NCI-H524 treated with DMSO at 0.1 percent for 48 hours (cell line): Measurements from ENCODE around the gene WIPF3.

Source experiments
- DNase-seq: peaks from one replicate; lab custom pipeline; 2025; lab: John Stamatoyannopoulos, UW

WIPF3 gene

GRCh38 chr7:29915481-29916215 is 109.3 kb downstream of the WIPF3 start:
- no peak for DNase-seq

DNA sequence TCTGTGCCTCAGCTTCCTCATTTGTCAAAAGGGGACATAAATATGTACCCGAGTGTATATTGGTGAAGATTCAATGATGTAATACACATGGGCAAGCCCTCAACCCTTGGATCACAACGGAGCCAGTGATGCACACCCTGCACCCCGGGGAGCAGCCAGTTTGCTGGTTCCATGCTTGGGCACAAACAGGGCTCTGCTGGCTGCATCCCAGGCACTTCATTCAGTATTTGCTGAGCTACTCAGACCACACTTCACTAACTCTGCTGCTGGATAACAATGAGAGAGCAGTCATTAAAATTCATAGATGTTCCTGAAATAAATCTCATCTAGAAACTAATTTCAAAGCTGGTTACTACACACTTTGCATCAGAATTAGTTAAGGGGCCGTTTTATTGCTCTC is 111.3 kb downstream of the WIPF3 start:
- DNase-seq: no peak

GRCh38 chr7:29918850-29919249 is 112.5 kb downstream of the WIPF3 start:
- DNase-seq: no peak

DNA sequence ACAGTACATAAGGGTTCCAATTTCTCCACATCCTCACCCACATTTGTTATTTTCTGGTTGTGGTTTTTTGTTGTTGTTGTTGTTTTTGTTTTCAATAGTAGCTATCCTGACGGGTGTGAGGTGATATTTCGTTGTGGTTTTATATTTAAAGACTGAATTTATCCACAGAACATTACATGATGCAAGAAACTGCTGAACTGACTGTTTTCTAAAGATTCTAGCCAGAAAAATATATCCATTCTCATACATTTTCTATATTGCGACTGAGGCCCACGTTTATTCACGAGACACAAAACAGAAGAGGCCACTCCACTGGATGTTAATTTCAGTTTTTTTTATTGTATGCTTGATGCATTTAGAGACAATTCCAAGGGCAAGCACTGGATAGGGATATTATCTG is 113.5 kb downstream of the WIPF3 start:
- DNase-seq: no peak

- DNase-seq: no peak
Observed at GRCh38 chr7:29920491-29920890, 114.2 kb downstream of the WIPF3 start.

DNA sequence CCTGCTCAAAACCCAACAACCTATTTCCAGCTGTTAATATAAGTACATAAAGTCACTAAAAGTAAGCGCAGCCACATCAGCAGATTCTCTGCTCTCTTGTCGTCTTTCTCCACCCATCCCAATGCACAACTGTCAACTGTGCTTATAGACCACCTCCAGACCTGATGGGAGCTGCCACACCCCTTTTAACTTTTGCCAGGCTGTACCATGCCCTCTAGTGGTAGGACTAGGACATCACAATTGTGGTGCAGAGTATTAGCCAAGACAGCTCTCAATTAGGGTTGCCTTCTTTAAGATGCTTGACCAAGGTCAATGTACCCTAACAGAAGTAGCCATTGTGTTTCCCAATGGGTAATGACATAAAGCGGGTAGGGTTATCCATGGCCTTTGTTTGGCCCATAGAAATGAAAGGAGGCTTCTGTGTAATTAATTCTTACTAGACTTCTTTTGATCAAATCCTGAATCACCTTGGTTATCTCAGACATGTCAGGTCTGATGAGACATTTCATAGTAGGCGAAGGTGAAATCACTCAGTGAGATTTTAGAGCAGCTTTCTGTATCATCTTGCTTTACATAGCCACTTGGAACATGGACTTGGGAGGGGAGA is 115.2 kb downstream of the WIPF3 start:
- DNase-seq: peak; percentile 1

- DNase-seq: no peak
Observed at GRCh38 chr7:29922921-29923700, 116.8 kb downstream of the WIPF3 start.

DNA sequence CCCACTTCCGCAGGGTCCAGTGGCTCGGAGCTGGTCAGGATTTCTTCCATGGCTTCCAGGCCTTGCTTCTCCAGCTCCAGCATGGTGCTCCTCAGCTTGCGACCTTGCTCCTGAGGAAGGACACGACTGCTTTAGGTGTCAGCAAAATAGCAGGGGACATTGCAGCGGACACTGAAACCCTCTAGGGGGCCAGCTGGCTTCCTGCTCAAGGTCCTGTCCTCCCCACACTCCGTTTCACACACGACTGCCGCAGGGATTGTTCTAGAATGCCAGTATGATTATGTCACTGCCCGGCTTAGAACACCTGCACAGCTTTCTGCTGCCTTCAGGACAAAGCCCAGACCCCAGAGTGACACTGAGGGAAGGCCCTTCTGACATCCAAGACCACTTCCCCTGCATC is 117.7 kb downstream of the WIPF3 start:
- no peak for DNase-seq

DNA sequence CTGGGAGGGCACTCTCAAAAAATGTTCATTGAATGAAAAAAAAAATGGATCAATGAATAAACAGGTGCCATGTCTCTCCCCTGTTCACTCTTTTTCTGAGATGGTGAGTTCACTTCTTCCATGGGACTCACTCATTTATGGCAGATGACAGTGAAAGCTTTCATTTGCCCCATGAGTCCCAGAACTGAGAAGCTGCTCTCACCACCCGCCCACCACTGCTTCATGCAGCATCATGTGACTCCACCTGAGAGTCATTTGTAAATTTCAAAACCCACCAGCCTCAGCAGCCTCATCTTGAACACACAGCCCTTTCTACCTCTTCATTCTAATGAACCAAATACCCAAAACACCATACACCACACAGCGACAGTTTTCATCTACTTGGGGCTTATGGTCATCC is 118.4 kb downstream of the WIPF3 start:
- no peak for DNase-seq

GRCh38 chr7:29926216-29926615 is 119.9 kb downstream of the WIPF3 start:
- DNase-seq: no peak

DNA sequence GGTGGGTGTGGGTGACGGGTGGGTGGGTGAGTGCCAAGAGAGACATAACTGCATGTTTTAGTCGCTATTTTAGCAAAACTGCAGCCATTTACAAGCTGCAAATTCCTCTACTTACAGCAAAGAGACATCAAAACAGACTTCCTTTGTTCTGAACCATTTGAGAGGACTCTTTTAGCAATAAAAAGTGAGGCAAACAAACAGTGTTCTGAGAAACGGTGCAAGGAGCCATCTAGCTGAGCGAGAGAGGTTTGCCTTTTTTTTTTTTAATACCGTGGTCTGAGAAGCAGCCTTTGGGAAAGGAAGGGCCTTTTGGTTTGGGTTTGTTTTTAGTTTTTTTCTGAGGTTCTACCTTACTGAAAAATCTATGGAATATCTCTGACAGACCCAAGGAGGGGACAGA is 120.4 kb downstream of the WIPF3 start:
- no peak for DNase-seq

DNA sequence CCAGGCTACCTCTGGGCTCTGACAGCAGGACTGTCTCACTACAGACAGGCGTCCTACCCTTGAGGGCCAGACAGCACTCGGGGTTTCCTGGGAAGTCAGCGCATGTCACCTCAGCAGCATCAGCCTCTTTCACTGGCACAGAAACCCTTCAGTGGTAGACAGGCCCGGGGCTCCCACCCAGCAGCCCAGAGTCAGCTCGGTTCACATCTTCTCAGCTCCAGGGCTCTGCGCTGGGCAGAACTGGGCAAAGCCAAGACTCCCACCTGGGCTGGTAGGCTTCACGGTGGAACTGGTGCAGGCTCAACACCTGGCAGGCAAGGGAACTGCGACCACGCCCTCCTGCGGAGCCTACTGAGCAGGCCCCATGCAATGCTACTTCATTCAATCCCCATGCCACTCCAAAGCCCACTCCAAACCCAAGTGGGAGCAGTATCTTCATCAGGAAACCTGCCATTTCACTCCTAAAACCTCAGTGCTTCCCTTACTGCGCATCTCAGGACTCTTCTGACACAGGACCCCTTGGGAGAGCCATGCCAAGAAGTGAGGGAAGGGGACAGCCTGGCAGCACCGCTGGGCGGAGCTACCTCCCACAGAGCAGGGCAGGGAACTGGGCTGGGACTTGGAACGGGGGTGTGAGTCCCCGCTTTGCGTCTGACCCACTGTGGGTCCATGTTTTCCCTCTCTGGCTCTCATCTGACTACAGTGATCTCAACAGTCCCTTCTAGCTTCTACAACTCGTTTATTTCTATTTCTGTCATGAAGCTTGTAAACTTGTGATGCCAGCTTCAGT is 122.9 kb downstream of the WIPF3 start:
- no peak for DNase-seq

DNA sequence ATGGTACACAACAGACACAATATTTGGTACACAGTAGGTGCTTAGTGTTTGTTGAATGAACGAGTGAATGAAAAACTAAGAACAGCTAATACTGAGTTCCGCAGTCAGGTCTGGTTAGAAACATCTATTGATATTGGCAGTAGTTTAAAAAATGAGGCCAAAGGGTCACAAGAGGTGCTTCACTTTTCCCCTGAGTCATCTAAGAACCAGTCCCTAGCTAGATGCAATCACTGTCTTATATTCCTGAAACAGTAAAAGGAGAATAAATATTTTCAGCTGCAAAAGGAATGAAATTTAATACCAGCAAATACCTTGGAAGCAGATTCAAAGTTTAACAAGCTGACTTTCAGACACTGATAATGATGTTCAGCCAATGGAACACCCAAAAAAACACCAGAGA is 128.8 kb downstream of the WIPF3 start:
- no peak for DNase-seq

DNA sequence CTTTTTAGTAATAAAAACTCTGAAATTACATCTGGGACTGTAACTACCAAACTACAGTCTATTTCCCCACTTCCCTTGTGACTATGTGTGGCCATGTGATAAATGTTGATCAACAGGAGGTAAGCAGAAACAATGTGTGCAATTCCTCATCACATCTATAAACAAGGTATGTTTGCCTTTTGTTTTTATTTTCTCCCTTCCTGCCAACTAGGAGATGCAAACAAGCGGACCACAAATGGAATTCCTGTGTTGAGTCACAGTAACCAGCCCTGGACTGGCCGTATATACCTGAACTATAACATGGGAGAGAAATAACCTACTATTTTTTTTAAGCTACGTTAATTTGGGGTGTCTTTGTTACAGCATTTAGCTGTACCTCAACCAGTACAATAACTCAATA is 130.8 kb downstream of the WIPF3 start:
- DNase-seq: no peak

GRCh38 chr7:29940199-29940598 is 133.9 kb downstream of the WIPF3 start:
- DNase-seq: no peak

DNA sequence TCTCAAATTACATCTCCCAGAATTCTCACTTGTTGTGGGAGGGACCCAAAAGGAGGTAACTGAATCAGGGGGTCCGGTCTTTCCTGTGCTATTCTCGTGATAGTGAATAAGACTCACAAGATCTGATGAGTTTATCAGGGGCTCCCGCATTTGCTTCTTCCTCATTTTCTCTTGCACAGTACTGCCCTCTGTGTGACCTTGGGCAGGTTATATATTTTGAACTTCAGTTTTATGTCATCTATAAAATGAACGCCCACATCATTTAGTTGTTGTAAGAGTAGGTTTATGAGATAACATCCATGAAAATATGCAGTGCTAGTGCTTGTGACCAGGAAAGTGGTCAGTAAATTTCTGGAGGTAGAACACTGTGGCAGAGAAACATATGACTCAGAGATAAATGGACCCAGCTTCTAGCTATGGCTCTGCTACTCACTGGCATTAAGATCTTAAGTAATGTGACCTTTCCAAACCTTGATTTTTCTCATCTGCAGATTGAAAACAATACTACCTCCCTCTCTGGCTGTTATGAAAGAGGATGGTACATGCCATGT is 139.0 kb downstream of the WIPF3 start:
- no peak for DNase-seq

DNA sequence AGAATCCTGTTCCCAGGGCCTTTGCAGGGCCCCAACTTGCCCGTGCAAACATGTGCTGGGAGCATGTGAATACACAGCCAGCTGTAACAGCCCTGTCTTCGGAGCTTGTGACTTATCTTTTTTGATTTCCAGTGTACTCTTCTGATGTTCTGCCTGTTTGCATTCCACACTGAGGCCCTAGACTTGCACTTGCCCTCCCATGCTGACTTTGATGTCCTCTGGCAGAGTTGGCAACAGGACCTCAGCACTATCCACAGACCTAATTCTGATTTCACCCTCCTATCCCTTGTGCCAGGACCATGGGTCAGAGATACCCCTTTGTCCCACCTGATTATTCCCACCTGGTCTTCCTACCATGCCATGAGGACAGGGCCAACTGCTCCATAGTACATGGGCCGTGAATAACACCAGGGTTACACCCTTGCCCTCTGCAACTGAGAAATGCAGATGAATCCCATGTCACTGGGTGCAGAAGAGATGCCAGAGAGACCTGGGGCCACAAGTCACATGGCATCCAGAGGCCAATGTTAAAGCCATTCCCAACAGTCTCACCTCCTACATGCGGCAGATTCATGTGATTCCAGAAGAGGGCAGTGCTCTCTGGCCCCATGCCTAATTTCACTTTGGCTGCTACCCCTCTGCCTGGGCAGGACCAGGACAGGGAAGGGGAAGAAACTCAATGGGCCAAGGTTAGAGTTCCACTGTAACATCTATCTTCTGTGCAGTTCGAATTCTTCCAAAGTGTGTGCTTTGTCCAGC is 140.3 kb downstream of the WIPF3 start:
- DNase-seq: no peak

DNA sequence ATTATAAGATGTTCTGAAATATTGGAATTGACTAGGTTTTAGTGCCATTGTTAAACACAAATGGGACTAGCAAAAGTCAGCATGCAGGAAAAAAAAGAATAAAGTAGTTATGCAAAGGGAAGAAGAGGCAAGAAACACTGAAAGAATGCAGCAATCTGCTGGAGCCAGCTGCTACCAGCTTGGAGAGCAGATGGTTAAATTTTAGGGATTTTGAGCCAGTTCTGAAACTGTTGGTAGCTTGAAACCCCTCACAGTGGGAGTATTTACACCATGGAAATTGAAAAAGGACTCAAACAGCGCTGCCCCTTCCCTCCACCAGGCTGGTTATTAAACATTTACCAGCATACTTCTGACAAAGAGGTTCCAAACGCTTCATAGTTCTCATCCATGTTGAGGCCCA is 142.3 kb downstream of the WIPF3 start:
- no peak for DNase-seq

- no peak for DNase-seq
Observed at GRCh38 chr7:29950480-29950879, 144.2 kb downstream of the WIPF3 start.

DNA sequence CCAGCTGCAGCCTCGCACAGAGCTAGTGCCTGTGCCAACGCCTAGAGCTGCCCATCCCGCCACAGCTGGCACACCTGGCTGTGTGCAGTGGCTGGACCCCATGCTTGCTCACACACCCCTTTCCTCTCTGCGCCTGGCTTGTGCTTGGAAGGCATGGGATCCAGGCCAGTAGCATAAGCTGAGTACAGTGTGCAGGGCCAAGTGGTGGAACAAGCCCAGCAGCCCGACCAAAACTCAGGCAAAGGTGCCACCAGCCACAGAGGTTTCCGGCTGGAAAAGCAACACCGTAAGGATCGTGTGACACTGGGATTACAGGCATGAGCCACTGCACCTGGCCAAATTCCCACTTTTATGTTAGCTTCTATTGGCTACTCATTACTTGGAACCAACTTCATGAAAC is 144.9 kb downstream of the WIPF3 start:
- DNase-seq: no peak

- DNase-seq: no peak
Observed at GRCh38 chr7:29953726-29954347, 147.5 kb downstream of the WIPF3 start.
